Right lung (tissue), 5 donors: ENCODE results near the gene ADAM12. TPM values are rescaled to one million over a fixed set of nuclear protein-coding genes. Genes with fewer than 3 reads are reported as not detected.
A peak's percentile ranks its signal among the peaks of the same experiment; 100 is the strongest.

Experiments used
- DNase-seq, 2 donors: peaks; one replicate each; pipeline ENCODE4 v3.0.0-alpha.2; 2013
- polyA plus RNA-seq, 5 donors: library from polyadenylated mRNA; unstranded; fragments of 120-200 nt; gene quantifications; one replicate each; pipeline versions ENCODE4 v1.2.1 to v1.2.3, GENCODE V29; 2013; ENCODE audit warnings: inconsistent platforms in 1 of 5, low replicate concordance in 1 of 5; ENCODE audit not compliant: insufficient read length in 5 of 5, insufficient read depth in 1 of 5

ADAM12 gene
- polyA plus RNA-seq, 5 donors: 6.3 to 12.1 (median 9.9) TPM

DNA sequence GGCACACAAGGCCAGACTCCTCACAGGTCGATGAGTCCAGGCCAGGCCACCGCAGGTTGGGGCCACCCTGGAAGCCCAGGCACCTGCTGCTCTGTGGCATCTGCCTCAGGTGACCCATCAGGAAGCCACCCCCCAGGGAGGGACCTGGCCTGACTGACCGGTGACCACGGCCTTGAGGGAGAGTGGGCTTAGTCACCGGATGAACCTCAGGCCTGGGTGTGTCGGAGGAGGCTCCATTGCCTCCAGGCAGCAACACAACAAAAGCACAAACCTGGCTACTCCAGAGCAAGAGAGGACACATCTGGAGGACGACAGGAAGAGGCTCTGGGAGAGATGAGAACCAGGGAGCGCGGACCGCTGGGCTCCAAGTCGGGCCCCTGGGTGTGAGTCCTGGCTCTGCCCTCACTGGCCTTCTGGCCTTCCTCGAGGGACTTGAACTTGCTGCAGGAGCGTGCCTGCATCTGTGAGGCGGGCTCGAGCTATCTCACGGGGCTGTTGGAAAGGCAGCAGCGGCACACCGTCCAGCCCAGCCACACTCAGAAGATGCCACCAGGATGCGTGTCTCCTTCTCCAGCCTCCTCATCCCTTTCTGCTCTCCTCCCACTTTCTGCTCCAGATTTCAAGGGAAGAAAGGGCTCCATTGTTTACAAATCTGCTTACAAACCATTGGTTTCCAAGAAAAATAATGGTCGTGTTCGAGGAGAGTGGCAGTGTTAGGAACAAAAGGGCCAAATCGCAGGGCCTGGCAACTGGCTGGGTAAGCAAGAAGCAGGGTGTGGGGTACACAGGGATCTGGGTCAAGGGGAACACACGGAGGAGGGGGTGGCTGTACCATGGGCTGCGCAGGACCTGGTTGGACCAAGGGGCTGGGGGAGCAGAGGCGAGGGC lies 152.9 kb downstream of the ADAM12 start:
- DNase-seq: no peak

DNA sequence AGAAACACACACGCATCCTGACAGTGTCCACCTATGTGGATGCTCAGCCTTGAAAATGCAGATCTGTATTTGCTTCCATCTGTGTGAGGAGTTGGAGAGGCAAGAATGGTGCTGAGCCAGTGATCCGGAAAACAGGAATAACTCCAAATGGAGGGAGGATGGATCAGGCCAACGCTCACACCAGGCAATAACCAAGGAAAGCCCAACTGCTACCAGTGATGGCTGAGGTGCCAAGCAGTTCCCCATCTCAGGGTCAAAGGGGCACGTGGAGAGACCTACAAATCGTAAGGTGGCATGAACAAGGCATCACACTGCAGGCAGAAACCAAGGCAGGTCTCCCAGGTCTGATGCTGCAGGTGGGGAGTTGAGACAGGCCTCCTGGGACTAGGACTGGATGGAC lies 153.6 kb downstream of the ADAM12 start:
- DNase-seq: no peak

DNA sequence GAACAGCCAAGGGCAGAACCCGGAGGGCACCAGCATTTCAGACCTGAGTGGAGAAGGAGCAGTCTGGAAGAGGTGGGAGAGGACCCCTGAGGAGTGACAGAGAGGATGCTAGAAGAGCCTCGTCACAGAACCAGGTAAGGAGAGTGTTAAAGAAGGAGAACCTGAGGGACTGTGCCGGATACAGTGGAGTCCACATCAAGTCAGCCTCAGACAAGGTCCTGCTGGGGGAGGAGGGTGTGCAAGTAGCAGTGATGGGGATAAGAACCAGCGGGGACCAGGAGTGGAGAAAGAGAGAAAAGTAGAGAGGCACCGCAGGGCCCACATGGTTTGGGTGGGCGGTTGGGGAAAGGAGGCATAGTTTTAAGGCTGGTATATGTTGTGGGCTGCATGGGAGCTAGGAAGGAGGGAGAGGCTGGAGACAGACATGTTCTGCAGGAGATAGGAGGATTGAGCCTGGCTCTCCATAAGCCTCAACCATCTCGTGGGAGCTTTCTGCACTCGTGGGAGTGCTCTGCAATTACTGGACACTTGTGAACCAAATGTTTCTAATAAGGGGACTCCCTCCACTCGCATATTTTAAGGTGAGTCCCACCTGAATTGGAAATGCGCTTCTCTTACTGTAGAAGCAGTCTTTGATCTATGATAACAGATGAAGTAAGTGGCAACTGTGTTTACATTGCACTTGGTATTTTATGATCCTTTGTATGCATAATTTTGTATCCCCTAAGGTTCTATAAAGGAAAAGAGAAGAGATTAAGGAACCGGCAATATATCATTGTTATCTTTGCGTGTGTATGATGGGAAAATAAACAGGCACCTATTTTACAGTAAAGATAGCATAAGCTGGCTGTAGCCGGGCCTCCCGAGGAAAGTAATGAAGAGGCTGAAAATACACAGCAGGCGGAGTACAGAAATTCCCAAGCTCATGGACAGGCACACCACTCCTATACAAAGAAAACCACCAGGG lies 154.8 kb downstream of the ADAM12 start:
- DNase-seq: no peak

DNA sequence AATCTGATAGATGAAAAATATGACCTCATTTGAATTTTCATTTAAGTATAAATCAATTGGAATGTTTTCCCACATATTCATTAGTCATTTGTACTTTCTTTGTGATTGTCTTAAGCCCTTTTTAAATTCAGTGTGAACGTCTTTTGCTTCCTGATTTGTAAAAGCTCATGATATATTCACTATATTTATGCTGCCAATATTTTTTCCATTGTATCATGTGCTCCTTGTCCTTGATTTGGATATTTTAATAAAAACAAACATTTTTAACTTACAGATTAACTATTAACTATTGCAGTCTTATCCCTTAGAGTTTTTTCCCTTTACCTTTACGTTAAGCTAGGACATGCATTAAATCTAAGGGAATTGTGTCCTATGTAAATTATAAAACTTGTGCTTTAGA lies 157.7 kb downstream of the ADAM12 start:
- no peak for DNase-seq

DNA sequence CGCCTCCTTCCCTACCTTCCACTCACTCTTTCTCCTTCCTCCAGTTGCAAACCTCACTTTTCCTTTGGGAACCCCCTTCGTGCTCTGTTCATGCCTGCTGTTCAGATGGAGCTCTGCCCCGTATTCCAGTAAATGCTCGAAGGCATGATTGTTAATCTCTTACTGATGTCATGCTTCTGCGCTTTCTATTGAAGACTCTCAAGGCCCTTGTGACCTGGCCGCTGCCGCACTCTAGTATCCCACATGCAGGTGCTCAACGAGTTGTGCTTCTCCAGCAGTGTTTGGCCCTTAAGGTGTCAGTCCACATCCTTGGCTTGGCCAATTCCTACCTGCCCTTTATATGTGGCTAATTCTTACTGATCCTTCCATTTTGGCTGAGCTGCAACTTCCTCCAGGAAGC lies 158.6 kb downstream of the ADAM12 start:
- DNase-seq: no peak

DNA sequence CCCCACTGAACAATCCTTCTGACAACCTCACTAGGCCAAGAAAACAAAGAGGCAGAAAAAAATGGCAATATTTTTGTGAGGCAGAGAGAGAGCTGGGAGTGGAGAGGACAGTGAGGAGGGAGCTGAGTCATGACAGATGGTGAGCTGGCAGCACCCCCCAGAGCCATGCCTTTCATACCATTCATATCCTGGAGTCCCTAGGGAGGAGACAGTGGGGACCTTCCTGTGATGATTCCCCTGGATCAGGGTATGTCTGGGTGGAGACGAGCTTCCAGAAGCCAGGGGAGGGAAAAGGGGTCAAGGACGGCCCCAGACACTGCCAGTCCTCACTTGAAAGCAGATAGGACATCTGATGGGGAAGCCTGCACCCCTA lies 160.5 kb downstream of the ADAM12 start:
- no peak for DNase-seq

DNA sequence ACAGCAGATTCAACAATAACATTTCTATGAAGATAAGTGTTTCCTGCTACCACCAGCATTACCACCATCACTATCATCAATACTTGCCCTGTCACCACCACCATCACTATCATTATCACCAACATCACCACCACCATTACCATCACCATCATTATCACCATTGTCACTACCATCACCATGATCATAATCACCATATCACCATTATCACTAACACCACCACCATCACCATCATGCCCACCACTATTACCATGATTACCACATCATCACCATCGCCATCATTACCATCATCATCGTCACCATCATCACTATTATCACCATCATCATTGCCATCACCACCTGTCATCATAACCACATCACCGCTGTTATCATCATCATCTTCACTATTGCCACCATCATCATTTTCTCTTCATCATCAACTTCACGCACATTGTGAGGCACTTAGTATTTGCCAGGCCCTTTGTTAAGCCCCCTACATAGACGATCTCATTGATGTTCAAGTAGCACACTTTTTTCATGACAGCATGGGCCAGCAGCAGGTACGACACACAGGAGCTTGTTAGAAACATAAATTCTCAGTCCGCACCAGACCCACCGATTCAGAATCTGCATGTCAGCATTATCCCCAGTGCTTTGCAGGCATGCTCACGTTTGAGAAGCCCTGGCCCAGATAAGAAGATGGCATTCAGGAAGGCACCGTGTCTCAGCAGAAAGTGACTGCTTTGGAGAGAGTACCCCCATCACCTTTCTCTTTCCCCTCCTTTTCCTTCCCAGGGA lies 161.1 kb downstream of the ADAM12 start:
- no peak for DNase-seq

DNA sequence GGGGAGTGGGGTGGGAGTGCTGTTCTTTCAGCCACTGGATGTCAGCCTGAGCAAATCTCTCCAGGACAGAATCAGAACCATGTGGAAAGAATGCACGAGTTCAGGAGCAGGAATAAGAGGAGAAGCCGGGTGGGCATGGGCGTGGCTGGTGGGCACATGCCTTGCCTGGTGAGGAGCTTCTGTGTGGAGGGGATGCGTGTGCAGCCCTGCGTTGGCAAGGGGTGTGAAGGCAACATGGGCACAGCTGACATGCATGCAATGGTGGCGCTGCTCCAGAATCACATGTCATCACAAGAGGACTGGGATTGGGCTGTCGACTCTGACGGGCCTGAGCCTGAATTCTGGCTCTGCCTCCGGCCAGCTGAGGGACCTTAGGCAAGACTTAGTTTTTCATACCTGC lies 162.1 kb downstream of the ADAM12 start:
- DNase-seq: no peak

DNA sequence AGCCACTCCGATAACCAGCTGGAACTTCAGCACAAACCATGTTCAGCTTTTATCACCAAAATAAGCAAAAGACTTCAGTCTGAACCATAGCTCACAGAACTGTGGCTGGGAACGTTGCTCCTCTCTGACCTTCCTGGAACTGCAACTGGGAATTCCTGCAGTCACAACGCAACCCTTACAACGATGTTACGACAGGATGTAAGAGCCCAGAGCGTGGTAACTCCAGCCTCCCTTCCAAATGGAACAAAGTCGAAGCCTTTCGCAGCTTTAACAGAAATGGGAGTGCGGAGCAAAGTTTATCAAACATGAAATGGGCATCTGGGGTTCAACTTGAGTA lies 162.6 kb downstream of the ADAM12 start:
- no peak for DNase-seq

DNA sequence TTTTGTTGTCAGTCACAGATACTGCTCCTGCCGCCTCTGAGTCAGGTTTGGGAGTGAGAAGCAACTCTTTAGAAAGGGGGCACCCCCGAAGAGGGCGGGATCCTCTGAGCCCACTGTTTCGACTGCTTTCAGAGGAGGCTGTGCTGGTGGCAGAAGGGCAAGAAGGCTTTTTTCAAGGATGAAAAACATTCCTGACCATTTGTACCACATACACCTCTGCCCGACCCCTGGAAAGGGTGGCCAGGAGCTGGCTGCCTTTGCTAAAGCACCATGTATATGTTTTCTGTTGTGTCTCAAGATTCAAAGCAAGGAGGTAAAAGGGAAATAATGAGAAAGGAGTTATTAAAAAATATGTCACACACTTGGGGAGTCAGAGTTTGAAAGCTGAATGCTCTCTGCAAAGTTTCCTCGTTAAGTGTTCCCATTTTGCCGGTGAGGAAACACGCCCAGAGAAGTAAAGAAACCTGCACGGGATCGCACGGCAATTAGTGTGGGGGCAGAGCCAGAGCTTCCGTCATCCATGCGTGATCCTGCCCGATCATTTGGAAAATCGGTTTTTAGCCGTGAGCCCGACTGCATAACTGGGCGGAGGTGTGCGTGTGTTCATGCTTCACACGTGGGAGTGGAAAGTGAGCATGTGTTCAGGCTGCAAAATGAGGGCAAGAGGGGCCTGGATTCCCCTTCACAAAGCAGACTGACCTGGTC lies 163.2 kb downstream of the ADAM12 start:
- no peak for DNase-seq

DNA sequence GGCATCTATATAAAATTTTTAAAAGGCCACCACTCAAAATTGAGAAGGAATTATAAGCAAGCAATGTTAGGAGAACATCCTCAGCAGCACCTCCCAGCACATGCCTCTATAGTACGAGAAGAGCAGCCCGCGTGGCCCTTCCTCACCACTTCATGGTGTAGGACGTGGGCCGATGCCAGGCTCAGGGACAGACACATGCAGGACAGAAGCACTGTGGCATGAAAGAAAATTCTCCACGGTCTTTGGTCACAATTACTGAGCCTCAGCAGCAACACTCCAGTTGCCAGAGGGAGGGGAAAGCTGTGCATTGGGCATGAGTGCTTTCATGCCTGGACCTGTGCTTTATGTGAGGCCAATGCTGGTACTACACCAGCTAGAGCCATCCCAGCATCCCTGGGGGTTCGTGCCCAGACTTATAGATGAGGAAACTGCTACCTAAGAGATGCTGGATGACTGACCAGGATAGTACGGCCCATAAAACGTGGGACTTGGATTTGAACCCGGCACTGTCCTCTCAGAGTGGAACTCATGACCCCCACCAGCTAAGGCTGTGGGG lies 164.7 kb downstream of the ADAM12 start:
- DNase-seq: no peak

DNA sequence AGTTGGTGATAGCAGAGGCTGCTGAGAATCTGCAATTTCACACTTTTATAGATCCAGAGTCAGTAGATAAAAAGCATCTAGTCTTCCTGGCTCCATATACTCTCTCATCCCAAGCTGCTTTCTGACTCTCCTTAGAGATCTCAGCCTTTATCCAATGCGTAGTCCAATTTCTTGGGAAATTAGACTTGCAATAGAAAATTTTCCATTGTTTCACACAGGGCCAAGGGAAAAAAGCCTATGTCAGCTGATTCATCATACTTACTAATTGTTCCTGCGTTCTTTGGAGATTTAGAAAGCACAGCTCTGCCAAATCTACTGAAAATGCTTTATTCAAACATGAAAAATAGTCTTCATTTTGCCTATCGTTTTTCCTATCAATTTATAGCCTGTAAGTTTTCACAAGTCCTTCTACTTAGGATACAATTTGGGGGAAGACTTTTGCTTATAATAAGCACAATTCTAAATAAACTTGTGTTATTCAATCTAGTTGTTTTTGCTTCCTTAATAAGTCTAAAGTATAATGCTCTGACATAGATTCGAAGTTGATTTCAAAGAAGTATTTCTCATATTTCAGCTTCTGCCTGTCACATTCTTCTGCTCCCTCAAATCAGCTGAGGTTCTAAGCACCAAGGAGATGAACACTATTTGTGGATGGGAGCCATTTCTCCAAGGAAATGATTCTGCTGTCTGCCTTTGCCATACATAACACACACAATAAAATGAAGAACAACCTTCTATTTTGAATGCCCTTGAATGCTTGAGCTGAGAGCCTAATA lies 165.4 kb downstream of the ADAM12 start:
- peak in 1 of 2 donors; percentile 57 for DNase-seq

DNA sequence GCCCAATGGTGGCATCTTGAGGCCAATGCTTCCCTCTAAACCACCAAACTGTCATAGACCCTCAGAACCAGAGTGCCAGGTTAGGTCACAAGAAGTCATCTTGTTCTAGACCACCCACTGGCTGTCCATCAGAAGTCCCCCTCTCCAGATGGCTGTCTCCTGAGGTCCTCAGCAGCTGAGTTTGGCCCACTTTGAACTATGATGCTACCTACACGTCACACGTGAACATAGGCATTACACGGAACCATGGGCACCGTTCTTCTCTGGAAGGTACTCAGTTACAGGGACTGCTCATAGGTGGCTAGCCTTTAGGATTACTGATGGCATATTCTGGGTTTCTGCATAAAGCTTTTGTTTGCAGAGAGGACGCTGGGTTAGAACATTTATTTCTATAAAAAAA lies 166.4 kb downstream of the ADAM12 start:
- DNase-seq: no peak

DNA sequence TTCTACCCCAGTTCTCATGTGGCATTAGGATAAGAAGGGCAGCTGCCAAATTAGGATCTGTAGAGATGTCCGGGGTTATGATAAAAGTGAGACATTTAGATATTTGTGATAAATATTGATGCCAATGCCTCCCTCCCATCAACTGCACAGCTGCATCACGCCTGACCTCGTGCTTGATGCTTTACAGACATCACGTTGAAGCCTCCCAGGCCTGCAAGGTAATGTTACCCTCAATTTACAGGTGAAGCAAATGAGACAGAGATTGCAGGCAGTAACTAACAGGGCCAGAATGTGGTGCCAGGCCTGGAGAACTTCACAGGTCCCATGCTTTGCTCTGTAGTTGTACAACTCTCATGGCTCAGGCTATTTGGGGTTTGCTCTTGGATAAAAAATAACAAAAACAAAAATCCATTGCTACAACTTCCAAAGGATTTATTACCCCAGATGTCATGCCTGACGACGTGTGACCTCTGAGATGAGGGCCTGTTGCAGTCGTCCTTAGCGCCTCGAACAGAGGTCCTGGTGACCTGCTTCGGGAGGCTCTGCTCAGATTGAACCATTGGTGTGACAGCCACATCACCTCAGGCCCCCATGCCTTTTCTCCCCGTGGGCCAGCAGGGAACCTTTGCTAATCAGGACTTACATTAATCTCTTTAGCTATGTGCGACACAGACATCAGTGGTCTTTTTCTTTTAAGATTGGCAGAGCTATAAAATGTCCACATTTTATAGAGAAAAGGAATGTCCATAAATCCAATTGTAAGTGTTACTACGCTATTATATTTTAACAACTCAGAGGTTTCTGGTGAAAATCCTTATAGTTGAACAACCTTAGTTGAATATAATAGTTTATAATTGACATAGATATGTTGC lies 169.3 kb downstream of the ADAM12 start:
- DNase-seq: no peak

DNA sequence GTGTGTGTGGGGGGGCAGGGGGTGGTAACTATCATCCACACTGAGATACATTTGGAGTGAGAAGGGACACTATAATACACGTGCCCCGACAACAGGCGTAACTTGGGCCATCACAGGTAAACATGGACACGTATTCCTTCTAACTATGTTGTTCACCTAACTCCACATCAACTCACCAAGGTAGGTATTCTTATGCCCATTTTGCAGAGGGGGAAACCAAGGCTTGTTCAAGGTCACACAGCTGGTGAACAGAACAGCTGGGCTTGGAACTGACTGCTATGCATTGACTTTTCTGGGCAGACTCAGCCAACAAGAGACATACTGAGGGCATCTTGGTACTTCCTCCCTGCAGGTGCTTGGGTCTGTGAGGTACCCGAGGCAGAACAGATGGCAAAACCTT lies 170.1 kb downstream of the ADAM12 start:
- DNase-seq: no peak

DNA sequence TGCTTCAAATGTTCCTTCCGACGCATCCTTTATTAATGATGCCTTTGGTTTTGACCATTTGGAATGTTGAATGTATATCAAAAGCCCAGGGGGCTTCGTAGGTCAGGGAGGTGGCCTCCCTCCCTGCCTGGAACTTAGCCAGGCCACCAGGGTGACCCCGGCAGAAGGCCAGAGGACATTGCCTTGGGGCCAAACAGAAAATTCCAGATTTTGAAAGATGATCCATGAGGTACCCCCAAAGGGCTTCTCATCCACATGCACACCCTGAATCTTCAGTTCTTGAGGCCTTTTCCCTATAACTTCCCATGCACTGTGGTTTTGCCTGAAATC lies 171.7 kb downstream of the ADAM12 start:
- no peak for DNase-seq

DNA sequence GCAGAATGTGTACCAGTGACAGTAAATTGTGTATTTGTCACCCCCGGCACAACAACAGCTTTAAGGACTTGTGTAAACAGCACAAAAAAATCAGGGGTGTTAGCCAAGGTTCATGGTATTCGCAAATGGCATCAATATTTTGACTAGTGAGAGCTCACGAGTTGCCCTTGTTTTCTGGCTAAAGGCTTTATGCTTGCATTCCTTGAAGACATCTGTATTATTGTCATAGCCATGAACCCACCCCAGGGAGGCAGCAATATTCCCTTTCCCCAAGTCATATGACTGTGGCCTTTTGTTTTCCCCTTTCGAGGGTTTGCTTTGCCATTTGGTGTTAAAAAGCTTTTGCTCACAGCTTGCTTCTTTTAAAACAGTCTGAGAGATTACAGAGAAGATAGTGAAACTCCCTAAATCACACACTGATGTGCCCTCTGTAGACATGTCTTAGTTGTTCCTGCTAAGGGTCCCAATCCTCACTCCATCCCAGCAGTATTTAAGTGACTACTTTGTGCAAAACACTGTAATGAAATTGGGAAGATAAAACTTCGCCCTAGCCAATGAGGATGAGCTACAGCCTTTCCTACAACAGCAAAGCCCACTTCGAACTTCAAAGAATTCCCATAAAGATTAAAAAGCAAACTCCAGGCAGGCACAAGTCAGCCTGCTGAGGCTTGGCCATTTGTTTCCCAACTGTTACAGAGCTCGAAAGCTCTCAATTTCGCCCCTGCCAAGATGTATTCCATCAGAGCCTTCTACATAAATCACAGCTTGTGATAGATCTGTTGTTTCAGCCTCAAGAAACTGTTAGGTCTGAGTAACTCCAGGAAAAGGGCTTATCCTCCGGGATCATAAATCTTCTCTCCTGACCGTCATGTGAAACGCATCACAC lies 172.3 kb downstream of the ADAM12 start:
- DNase-seq: no peak

DNA sequence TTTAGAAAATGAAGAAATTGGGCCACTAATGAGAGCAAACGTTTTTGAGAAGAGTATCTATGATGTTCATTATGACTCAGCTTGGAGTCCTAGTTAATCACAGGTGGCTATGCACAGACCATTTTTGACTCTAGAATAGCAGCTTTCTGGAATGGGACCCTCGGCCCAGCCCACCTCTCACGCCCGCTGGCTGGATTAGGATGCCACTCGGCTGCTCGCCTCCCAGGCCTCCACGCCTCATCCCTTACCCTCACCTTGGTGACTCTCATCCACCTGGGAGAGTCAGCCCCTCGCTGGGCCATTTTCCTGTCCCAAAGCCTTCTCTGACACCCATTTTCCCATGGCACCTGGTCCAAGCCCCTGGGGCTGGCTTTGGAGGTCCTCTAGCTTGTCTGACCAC lies 173.6 kb downstream of the ADAM12 start:
- no peak for DNase-seq
